HG02943 (cell line): ENCODE measurements around the gene PHIP.

ENCODE experiments used
- ATAC-seq: cut with Tn5 transposase; IDR thresholded peaks from one replicate; pipeline ENCODE4 v1.9.1; 2021; ENCODE audit warnings: mild to moderate bottlenecking, low read depth, moderate library complexity; ENCODE audit not compliant: unreplicated experiment

The PHIP gene

GRCh38 chr6:79028641-79029314, 49.3 kb downstream of the PHIP start:
- no peak for ATAC-seq

GRCh38 chr6:79011940-79012339, 66.1 kb downstream of the PHIP start:
- ATAC-seq = no peak

DNA sequence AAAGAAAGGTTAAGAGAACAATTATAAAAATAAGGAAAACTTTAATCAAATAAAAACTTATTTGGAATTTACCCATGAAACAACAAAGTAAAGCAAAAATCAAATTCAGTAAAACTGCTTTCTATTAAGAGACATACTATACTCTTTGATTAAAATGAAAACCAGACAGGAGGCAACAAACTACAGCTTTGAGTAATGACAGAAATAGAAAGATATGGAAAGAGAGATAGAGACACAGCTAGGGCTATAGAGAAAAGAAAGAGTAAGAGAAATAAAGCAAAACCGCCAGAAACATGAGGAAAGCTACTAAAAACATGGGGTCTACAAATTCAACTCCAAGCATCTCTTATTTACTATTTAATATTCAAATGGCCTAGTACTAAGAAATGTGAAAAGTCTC, 67.6 kb downstream of the PHIP start:
- ATAC-seq = no peak

DNA sequence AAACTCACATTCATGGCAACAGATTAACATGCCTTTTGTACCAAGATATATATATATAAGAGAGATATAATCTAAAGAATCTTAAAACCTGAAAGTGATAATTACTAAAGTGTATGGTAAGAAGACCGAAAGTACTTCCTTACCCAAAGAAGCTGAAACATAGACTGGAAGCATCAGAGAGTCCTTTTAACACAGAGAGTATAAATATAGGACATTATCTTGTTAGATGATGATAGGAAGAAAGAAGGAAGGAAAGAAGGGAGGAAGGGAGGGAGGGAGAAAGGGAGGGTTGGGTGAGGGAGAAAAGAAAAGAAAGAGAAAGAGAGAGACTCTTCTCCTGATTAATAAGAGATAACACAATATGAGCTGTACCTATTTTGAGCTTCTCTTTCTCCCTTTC, 68.2 kb downstream of the PHIP start:
- no peak for ATAC-seq

GRCh38 chr6:79005497-79005896, 72.6 kb downstream of the PHIP start:
- ATAC-seq = no peak

DNA sequence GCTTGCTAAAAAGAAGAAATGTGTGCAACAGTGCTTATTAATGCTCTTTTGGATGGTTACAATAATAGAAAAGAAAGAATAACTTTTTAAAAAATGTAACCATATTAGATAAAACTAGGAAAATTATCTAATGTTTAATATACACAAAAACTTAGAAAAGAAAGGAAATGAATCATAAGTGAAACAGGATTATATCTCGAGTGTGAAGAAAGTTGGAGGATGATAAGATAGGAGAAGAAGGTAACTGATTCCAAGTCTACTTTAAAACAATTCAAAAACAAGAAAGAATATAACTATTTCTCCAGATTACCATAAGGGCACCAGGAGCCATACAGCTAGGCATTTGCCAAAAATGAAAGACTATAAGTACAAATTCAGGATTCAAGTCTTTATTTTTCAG, 73.0 kb downstream of the PHIP start:
- no peak for ATAC-seq

GRCh38 chr6:79004239-79004638, 73.8 kb downstream of the PHIP start:
- no peak for ATAC-seq

- ATAC-seq = no peak
Measured at GRCh38 chr6:79001415-79001814, 76.6 kb downstream of the PHIP start.

- ATAC-seq = no peak
Measured at GRCh38 chr6:78999737-79000136, 78.3 kb downstream of the PHIP start.

- ATAC-seq = no peak
Measured at GRCh38 chr6:78995946-78996345, 82.1 kb downstream of the PHIP start.

DNA sequence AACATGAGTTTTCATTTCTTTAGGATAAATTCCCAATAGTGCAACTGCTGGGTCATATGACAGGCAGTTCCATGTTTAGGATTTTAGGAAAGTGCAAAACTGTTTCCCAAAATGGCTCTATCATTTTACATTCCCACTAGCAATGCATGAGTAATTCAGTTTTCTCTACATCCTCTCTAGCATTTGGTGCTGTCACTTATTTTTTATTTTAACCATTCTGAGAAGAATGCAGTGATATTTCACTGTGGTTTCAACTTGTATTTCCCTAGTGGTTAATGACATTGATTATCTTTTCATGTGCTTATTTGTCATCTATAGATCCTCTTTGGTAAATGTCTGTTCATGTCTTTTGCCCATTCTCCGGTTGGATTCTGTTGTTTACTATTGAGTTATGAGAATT, 82.7 kb downstream of the PHIP start:
- no peak for ATAC-seq

DNA sequence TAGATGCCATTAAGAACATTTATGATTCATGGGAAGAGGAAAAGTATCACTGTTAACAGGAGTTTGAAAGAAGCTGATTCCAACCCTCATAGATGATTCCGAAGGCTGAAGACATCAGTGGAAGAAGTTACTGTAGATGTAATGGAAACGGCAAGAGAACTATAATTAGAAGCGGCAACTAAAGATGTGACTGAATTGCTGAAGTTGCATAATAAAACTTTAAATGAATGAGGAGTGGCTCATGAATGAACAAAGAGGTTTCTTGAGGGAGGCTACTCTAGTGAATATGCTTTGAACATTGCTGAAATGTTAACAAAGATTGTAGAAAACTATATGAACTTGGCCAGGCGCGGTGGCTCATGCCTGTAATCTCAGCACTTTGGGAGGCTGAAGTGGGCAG, 84.1 kb downstream of the PHIP start:
- ATAC-seq = no peak

DNA sequence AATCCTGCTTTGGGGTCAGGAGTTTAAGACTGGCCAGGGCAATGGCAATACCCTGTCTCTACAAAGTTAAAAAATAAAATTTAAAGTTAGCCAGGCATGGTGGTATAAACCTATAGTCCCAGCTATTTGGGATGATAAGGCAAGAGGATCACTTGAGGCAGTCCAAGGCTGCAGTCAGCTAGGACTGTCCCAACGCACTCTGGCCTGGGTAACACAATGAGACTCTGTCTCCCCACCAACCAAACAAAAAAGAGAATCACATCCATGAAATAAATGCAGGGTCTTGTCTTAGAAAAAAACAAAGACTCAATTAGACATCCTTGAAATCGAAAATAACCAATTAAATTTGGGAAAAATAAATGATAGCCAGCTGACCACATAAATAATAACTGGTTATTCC, 88.9 kb downstream of the PHIP start:
- ATAC-seq = no peak

DNA sequence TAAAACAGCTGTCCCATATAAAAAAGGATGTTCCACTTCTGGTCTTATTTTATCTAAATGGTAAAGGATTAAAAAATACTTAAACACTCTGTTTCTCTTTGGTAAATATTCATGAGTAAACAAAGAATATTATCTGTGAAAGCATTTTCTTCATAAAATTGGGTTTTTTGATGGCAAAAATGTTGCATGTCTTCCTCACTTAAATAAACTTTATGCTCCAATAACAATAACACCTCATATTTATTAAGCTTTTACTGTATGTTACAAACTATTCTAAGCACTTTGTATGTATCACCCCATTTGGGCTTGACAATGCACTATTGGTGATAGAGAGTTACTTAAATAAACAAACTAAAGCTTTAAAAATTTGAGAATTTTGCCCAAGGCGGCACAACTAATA, 91.9 kb downstream of the PHIP start:
- no peak for ATAC-seq

DNA sequence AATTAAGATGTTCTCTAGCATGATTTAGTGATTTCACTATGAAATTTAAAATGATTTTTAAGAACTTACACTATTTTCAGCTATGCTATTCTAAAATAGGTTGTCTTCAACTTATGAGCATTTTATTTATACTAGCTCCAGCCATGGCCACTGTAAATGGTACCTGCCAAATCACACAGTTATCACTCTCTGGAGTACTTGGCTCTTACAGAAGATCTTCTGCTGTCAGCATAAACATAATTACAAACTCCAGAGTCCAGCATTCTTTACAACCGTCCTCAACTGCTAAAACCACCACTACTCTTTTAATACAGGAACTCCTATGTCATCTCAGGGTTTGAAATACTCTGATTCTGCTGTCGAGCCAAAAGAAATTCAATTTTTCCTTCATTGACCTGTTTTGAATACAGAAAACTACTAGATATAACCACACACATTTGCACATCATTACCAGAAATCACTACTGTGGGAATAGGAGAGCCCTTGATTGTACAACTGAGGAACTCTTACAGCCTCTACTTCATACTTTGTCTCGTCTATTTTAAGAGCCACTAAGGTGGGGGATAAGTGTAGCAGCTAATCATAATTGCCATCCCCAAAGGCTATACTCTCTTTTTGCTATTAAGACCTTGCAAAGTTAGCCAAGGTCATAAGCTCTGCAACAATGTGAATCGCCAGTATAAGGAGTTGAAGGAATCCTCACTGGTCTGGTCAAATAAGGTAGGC, 93.7 kb downstream of the PHIP start:
- no peak for ATAC-seq

- ATAC-seq = no peak
Measured at GRCh38 chr6:78967191-78967590, 110.9 kb downstream of the PHIP start.

GRCh38 chr6:78966542-78966941, 111.5 kb downstream of the PHIP start:
- no peak for ATAC-seq

GRCh38 chr6:78962448-78962847, 115.6 kb downstream of the PHIP start:
- ATAC-seq = no peak

GRCh38 chr6:78954740-78955139, 123.3 kb downstream of the PHIP start:
- ATAC-seq = no peak

DNA sequence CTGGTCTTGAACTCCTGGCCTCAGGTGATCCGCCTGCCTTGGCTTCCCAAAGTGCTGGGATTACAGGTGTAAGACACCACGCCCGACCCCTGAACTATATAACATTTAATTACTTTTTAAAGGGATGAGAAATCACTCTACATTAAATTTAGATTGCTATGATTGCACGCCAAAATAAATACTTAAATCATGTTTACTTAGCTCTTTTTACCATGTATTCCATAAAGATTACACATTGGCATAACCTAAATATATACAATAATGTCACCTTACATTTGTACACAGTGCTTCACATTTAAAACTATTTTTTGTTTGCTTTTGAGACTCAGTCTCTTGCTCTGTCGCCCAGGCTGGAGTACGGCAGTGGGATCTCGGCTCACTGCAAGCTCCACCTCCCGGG, 124.3 kb downstream of the PHIP start:
- no peak for ATAC-seq

- ATAC-seq = no peak
Measured at GRCh38 chr6:78952362-78952761, 125.7 kb downstream of the PHIP start.

DNA sequence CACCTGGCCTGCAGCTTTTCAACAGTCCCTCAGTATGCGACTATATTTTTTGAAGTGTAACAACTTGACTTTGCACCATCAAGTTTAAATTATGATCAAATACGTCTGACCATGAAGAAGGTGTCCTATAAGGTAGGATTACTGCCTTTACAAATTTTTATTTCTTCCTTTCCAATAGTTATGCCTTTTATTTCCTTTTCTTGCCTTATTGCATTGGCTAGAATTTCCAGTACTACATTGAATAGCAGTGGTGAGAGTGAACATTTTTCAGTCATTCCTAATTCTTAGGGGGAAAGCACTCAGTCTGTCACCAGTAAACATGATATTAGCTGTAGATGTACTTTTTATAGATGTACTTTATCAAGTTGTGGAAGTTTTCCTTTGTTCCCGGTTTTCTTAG, 129.3 kb downstream of the PHIP start:
- ATAC-seq = no peak
